HG03457 (cell line): ENCODE results near the gene SLC6A5.

ENCODE experiments used
- ATAC-seq: cut with Tn5 transposase; IDR thresholded peaks from one replicate; pipeline ENCODE4 v1.9.1; 2021; ENCODE audit warnings: moderate number of reproducible peaks; ENCODE audit not compliant: unreplicated experiment

The SLC6A5 gene

DNA sequence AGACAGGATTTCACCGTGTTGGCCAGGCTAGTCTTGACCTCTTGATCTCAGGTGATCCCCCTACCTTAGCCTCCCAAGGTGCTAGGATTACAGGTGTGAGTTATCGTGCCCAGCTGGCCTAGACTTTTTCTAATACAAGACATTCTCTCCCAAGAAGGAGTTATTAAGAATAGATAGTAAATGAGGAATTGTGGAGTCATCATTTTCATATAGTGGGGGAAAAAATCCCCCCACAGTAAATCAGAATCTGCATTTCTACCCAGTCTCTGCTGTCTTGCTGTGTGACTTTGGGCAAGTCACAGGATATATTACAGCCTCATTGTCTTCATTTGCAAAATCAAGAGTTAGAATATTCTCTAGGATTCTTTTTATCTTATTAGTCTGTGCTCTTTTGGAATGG is 21.6 kb downstream of the SLC6A5 start:
- no peak for ATAC-seq

DNA sequence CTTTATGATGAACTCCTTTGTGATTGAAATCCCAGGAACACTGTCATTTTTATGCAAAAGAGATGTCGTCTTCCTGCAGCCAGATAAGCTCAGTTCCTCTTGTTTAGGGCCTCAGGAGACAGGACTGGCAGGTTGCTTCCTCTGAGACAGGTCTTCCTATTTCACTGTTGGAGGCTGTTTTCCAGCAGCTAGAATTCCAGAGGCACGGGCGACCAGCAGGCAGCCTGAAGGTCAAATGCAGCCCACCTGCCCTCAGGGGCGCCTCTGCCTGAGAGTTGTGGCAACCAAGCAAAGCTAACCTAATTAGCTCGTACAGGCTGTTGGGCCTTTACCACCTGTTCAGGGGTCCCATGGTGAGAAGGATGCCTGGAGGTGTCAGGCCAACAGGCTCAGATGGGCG is 22.3 kb downstream of the SLC6A5 start:
- no peak for ATAC-seq

DNA sequence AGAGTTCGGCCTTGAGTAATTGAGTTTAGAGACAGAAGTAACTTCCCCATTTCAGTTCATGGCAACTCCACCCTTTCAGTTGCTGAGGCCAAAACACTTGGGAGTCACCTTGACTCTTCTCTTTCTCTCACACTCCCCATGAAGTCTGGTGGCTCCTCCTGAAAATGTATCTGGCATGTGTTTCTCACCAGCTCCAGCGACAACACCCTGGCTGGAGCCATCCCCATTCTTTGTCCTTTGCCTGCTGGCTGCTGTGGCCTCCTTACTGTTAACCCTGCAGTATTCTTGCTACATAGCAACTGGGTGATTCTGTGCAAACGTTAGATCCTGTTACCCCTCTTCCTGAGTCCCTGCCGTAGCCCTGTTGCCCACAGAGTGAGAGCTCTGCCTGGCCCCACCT is 23.8 kb downstream of the SLC6A5 start:
- no peak for ATAC-seq

- no peak for ATAC-seq
These were observed 26.9 kb downstream of the SLC6A5 start for GRCh38 chr11:20626279-20626678.

DNA sequence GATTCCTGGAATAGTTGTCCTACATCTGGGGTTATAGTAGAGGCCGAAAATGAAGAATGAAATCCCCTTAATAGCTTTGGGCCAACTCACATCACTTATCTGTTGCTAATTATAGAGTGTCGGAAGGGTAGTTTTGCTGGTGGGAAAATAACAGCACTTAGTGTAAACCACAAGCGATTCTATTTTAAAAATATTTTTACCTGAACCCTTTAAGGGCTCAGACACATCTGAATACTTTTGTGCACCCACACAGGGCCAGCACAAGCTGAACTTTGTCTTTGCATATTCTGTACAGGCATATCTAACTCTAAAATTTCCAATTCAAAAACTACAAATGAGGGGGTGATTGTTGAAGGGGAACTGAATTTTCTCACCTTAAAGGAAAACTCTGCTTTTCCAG is 27.6 kb downstream of the SLC6A5 start:
- no peak for ATAC-seq

DNA sequence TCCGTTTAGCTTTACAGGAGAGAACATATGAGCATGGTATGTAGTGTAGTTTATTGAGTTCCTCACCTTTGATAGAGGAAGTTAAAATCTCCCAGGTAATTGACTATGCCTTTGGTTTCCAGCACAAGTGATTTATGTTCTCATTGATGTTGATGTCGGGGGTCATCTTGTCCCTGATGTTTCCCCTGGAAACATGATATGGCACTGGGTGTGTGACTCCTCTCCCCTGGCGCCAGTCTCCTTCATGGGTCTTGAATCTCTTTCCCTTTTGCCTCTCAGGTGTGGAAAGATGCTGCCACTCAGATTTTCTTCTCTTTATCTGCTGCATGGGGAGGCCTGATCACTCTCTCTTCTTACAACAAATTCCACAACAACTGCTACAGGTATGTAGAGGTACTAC is 28.3 kb downstream of the SLC6A5 start:
- no peak for ATAC-seq

DNA sequence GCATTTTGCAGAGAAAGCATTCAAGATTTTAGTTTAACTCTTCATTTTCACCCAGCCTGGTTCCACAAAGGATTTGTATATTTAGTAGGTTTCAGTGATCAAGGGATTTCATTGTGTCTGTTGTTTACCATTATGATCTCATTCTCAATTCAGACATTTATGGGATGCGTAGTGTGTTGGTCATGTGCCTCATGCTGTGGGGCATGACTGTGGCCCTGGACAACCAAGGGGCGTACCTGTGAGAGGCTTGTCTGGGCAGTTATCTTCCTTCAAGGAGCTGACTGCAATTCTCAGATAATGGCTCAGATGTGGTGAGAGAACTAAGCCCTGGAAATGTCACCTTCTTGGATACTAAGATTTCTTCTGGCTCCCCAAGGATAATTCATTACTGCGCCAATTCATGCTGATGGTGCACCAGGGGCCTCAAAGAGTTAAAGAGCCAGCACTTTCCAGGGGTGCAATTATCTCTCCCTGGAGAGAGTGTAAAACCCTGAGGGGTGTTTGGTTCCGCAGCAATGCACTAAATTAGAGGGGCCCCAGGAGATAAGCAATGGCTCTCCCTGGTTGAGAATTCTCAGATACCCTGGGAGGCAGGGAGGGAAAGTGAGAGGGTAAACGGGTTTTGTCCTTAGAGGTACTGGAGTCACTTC is 32.2 kb downstream of the SLC6A5 start:
- no peak for ATAC-seq

DNA sequence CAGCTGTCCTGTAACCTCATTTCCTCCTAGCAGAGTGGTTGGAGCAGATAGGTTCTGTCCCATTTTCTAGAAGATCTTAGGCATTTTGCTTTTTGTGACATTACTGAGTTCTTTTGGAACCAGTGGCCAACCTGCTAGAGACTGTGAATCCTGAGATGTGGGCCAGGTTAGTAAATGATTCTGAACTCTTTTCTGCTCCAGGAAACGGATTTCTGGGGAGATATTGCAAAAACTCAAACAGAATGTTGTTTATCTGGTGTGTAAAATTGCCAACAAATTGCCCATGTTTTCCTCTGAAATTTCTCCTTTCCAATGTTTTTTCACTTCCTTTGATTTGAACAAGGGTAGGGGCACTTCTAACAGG is 32.7 kb downstream of the SLC6A5 start:
- no peak for ATAC-seq

DNA sequence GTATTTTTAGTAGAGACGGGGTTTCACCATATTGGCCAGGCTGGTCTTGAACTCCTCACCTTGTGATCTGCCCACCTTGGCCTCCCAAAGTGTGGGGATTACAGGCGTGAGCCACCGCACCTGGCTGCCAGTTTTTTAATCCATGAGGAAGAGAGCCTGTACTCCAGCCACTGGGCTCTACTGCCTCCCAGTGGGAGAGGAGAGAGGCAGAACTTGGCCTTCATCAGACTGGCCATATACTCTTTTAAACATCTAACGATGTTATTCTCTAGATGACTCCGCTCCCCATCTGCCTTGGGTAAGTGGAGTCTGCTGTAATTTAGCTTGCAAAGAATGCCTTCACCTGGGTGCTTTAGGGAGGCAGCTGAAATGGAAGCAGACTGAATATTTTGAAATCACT is 34.6 kb downstream of the SLC6A5 start:
- no peak for ATAC-seq

GRCh38 chr11:20634781-20635180 is 35.4 kb downstream of the SLC6A5 start:
- no peak for ATAC-seq

- no peak for ATAC-seq
These were observed 38.7 kb downstream of the SLC6A5 start for GRCh38 chr11:20638074-20638473.

DNA sequence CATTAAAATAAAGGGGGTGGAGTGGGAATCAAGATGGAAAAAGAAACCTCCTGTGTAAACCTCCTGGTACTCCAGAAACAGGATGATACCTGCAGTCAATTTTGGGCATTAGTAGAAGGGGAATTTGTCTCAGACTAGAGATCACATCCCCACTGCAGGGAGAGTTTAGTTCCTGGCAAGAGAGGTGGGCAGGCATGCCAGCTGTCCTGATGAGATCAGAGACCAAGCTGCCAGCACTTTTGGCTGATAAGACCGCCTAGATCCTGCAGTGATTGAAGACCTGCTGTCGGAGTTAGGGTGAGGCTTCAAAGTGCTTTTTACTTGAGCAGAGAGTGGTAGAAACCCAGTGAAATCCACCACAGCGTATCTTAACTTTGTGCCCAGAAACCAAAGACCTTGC is 40.3 kb downstream of the SLC6A5 start:
- no peak for ATAC-seq

DNA sequence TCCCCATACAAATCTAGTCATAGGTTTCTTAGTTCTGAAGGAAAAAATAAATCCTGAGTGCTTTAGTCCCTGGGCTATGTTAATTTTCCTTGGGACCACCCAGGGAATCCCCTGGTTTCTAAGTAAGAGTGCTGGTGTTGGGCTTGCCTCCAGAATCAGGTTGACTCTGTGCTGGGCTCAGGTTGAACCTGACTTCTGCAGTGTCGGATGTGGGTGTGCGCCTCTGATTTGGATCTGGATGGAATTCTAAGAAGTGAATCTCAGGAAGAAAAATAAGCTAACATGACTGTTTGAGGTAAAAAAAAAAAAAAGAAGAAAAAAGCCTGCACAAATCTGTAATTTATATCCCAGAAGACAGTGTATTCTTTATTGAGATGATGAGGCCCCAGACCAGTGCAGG is 41.0 kb downstream of the SLC6A5 start:
- no peak for ATAC-seq

GRCh38 chr11:20644360-20644759 is 45.0 kb downstream of the SLC6A5 start:
- ATAC-seq: no peak

GRCh38 chr11:20647976-20648565 is 48.7 kb downstream of the SLC6A5 start:
- ATAC-seq: no peak

- no peak for ATAC-seq
These were observed 52.9 kb downstream of the SLC6A5 start for GRCh38 chr11:20652150-20652806.

GRCh38 chr11:20654038-20654437 is 54.6 kb downstream of the SLC6A5 start:
- ATAC-seq: no peak

GRCh38 chr11:20656901-20657300 is 57.5 kb downstream of the SLC6A5 start:
- ATAC-seq: no peak

GRCh38 chr11:20658135-20658534 is 58.7 kb downstream of the SLC6A5 start:
- ATAC-seq: no peak

DNA sequence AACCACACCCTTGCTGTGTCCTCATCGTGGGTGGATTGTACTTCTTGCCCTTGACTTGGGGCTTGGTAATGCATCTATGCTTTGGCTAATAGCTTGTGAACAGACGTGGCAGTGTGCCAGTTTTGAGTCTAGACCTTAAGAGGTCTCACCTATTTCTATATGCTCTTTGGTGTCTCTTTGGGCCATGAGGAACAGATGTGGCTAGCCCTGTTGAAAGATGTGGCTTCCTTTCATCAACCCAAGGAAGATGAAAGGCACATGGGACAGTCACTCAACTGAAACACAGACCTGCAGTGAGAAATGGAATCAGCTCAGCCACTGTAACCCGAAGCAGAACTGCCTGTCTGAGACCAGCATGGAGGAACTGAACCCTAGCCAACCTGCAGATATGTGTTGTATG is 62.0 kb downstream of the SLC6A5 start:
- ATAC-seq: no peak

- ATAC-seq: no peak
These were observed 62.4 kb downstream of the SLC6A5 start for GRCh38 chr11:20661850-20662249.

DNA sequence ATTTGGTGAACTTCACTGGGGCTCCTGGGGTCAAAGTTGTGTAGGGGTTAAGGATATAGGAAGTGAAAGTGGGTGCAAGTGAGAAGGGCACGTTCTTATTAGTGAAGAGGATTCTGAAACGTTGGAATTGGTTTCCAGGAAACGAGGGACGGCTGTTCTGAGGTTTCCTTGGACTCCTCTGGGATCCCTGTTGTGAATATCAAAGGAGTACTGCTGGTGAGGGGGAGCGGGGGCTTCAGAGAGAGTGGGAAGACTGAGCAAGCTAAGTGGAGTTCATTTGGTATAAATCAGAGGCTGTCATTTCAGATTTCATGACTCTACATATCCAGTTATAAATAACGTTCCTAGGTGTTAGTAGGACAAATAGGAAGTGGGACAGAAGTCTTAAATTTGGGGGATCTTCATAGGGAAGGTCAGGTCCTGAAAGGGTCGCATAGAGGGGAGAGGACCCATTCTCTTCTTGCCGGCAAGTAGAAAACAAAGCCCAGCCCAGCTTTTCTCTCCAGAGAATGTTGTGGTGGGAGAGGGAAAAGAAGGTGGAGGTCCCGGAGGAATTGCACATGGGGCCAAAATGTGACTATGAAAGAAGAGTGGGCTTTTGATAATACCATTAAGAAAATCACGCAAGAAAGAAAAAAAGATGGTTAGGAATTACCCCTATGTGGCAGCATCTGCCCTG is 68.9 kb downstream of the SLC6A5 start:
- ATAC-seq: no peak
